Endothelial cell of umbilical vein (primary cell): ENCODE measurements around the gene CERS2. TPM values are rescaled to one million over a fixed set of nuclear protein-coding genes. Genes with fewer than 3 reads are reported as not detected.

Source experiments
- BruUV-seq: library from RNA; stranded (reverse); fragments of 400-500 nt; replicated peaks from 2 replicates; lab custom pipeline; 2021; lab: Mats Ljungman, UMichigan
- CTCF ChIA-PET: fragments of 300-600, 350-600 bp; sonication (Branson Sonifier 250); formaldehyde crosslinking; loops from one replicate; lab custom pipeline; 2021; ENCODE audit warnings: antibody characterized with exemption, inconsistent platforms; lab: Charles Lee
- POLR2A ChIA-PET: fragments of 300-600, 350-600 bp; sonication (Branson Sonifier 250); formaldehyde crosslinking; loops from one replicate; lab custom pipeline; 2021; ENCODE audit warnings: antibody characterized with exemption, inconsistent platforms; lab: Charles Lee
- DNase-seq: peaks from one replicate; pipeline ENCODE4 v3.0.0-alpha.2; 2011; ENCODE audit warnings: low read depth, low spot score
- FAIRE-seq: peaks from 2 replicates; lab custom pipeline; 2011; peaks lifted over from hg19 to GRCh38; lab: Jason Lieb, UNC
- H2AFZ ChIP-seq: 2 replicates; pipeline ENCODE4 v1.6.0; 2012; ENCODE audit warnings: low read depth, low read length, control low read depth, inconsistent platforms
- H3K27ac ChIP-seq: 2 replicates; pipeline ENCODE4 v1.5.1; 2011; ENCODE audit warnings: low read depth, mild to moderate bottlenecking, control low read depth, low read length, moderate library complexity; ENCODE audit not compliant: insufficient read depth
- H3K27me3 ChIP-seq, 2 experiments: 2 replicates each; pipeline versions ENCODE4 v1.6.0 to v1.6.1; 2011; ENCODE audit warnings: low read length in 2 of 2, mixed read lengths in 1 of 2; ENCODE audit not compliant: control insufficient read depth in 2 of 2, insufficient read depth in 2 of 2
- H3K36me3 ChIP-seq, 2 experiments: 2 replicates in 1 of 2; 3 replicates in 1 of 2; pipeline ENCODE4 v1.5.1; 2011; ENCODE audit warnings: low read length in 2 of 2, mild to moderate bottlenecking in 1 of 2, moderate library complexity in 1 of 2; ENCODE audit not compliant: control insufficient read depth in 2 of 2, insufficient read depth in 2 of 2; ENCODE audit errors: extremely low read depth in 1 of 2
- H3K4me1 ChIP-seq: 3 replicates; pipeline ENCODE4 v1.5.1; 2011; ENCODE audit warnings: mild to moderate bottlenecking, low read length; ENCODE audit not compliant: control insufficient read depth, insufficient read depth; ENCODE audit errors: extremely low read depth
- H3K4me2 ChIP-seq: 2 replicates; pipeline ENCODE4 v1.6.1; 2011; ENCODE audit warnings: low read length, control low read depth, mixed read lengths; ENCODE audit not compliant: insufficient read depth
- H3K4me3 ChIP-seq, 3 experiments: fragments of 200-600 bp in 1 of 3; sonication (generic), shearing (Covaris generic) in 1 of 3; replicated peaks in 1 of 3; 2 replicates each; pipeline ENCODE4 v1.5.1; 2011 to 2016; ENCODE audit warnings: control low read depth in 3 of 3, low read length in 3 of 3, mild to moderate bottlenecking in 2 of 3, inconsistent platforms in 1 of 3, low read depth in 1 of 3, moderate library complexity in 1 of 3; ENCODE audit not compliant: insufficient read depth in 1 of 3
- H3K79me2 ChIP-seq: 2 replicates; pipeline ENCODE4 v1.6.0; 2012; ENCODE audit warnings: low read length, inconsistent platforms; ENCODE audit not compliant: control insufficient read depth, insufficient read depth
- H3K9ac ChIP-seq: replicated peaks from 2 replicates; pipeline ENCODE3; 2011; ENCODE audit warnings: low read length, control low read depth; ENCODE audit not compliant: insufficient read depth; ENCODE audit errors: extremely low read depth
- H3K9me1 ChIP-seq: replicated peaks from 3 replicates; pipeline ENCODE4 v1.6.0; 2011; ENCODE audit warnings: mild to moderate bottlenecking, low read length; ENCODE audit not compliant: control insufficient read depth, insufficient read depth; ENCODE audit errors: extremely low read depth
- H3K9me3 ChIP-seq: replicated peaks from 2 replicates; pipeline ENCODE4 v1.5.1; 2012; ENCODE audit warnings: low read length, inconsistent platforms; ENCODE audit not compliant: control insufficient read depth, insufficient read depth
- H4K20me1 ChIP-seq: replicated peaks from 2 replicates; pipeline ENCODE3; 2011; ENCODE audit warnings: mild to moderate bottlenecking, low read length; ENCODE audit not compliant: control insufficient read depth, insufficient read depth; ENCODE audit errors: extremely low read depth
- CTCF ChIP-seq, 2 donors: IDR thresholded peaks; 1 replicate in 1 of 2; 2 replicates in 1 of 2; pipeline ENCODE4 v1.5.1; 2011; ENCODE audit warnings: low read length in 2 of 2, mild to moderate bottlenecking in 2 of 2, moderate library complexity in 2 of 2, control low read depth in 1 of 2, inconsistent platforms in 1 of 2, low read depth in 1 of 2; ENCODE audit not compliant: insufficient read depth in 1 of 2; ENCODE audit errors: extremely low read depth in 1 of 2
- EZH2 ChIP-seq: IDR thresholded peaks from 2 replicates; pipeline ENCODE4 v1.6.1; 2012; ENCODE audit warnings: borderline replicate concordance, low read depth, mild to moderate bottlenecking, moderate library complexity, low read length, inconsistent platforms; ENCODE audit not compliant: severe bottlenecking
- FOS ChIP-seq: IDR thresholded peaks from 2 replicates; pipeline ENCODE4 v1.6.1; 2011; ENCODE audit warnings: mild to moderate bottlenecking, low read length, moderate library complexity, borderline replicate concordance; ENCODE audit not compliant: insufficient read depth
- GATA2 ChIP-seq: IDR thresholded peaks from 2 replicates; pipeline ENCODE4 v1.7.0; 2011; ENCODE audit warnings: low read depth, mild to moderate bottlenecking, moderate library complexity, mixed read lengths, low read length; ENCODE audit not compliant: insufficient read length, insufficient read depth
- JUN ChIP-seq: IDR thresholded peaks from 2 replicates; pipeline ENCODE4 v1.6.1; 2011; ENCODE audit warnings: borderline replicate concordance, low read depth; ENCODE audit not compliant: insufficient read length, insufficient read depth
- MAX ChIP-seq: IDR thresholded peaks from 2 replicates; pipeline ENCODE4 v1.6.1; 2011; ENCODE audit not compliant: insufficient read depth, insufficient read length
- MYC ChIP-seq: IDR thresholded peaks from one replicate; pipeline ENCODE4 v1.6.1; 2011; ENCODE audit warnings: mild to moderate bottlenecking, low read depth, low read length
- POLR2A ChIP-seq: IDR thresholded peaks from 2 replicates; pipeline ENCODE4 v1.6.1; 2012; ENCODE audit warnings: low read depth, mild to moderate bottlenecking, control low read depth, low read length
- POLR2AphosphoS5 ChIP-seq: IDR thresholded peaks from 2 replicates; pipeline ENCODE4 v1.6.1; 2012; ENCODE audit warnings: low read depth, mild to moderate bottlenecking, control low read depth, low read length, moderate library complexity; ENCODE audit not compliant: insufficient read depth
- dilution Hi-C: fragments of 300-500 bp; cut with MboI; formaldehyde crosslinking; loops from one replicate; pipeline ENCODE4 v1.15.0; 2019; ENCODE audit warnings: low sequenced_read_pairs; ENCODE audit not compliant: extremely low pct_ligation_motif_present
- intact Hi-C: fragments of 100-400 bp; cut with micrococcal nuclease; formaldehyde crosslinking; loops from one replicate; pipeline ENCODE4 v1.10.0; 2022
- polyA plus RNA-seq, 4 experiments: library from polyadenylated mRNA; depleted of rRNA in 3 of 4; stranded (reverse) in 3 of 4; unstranded in 1 of 4; fragments of >200 nt; gene quantifications; 2 replicates each; pipeline versions ENCODE4 v1.2.1 to v1.2.3, GENCODE V29; 2011 to 2012; ENCODE audit warnings: missing spikeins in 1 of 4
- total RNA-seq: library from RNA; stranded (reverse); gene quantifications from 2 replicates; pipeline ENCODE4 v1.2.3, GENCODE V29; 2021

Gene CERS2
- total and polyA plus RNA-seq, 2 donors (not counting 3 experiments of a cell fraction or from before 2014, with no cell fraction given), result 143 to 155 TPM

- no peaks in the 10 kb centered on the region for H3K9me1 ChIP-seq
- intact Hi-C loops (no loop called here), dilution Hi-C loops (no loop called here)
- no peaks in the 10 kb centered on the region for H3K27me3 ChIP-seq
- CTCF ChIA-PET, result interaction anchor here (0.7 to 1.6 kb wide), 2 partner anchors 17 to 35 kb away, joined by 3 to 5 read pairs; partner anchors contain the start of gene C1orf56
- H3K4me1 ChIP-seq, result peaks cover 8% of the 10 kb centered on the region
- H3K9ac ChIP-seq, result no peak overlapping the region
- H3K36me3 ChIP-seq, result no peaks in the 10 kb centered on the region
- H3K4me3 ChIP-seq, result no peak overlapping the region
- BruUV-seq, result no TSS peak
- H2AFZ ChIP-seq, result no peak overlapping the region
- FAIRE-seq (no peak), DNase-seq (no peak)
- TF ChIP-seq GATA2 (no peak), FOS (no peak), CTCF (IDR thresholded peaks at IDR 0.05; ENCODE audit: extremely low read depth in 1 of 2, insufficient read depth in 1 of 2, low read depth in 1 of 2, low read length in 2 of 2) (no peak), MYC (no peak), EZH2 (no peak), JUN (no peak), MAX (no peak), POLR2A (no peak), POLR2AphosphoS5 (no peak)
- H4K20me1 ChIP-seq, result no peaks in the 10 kb centered on the region
- no peaks in the 10 kb centered on the region for H3K79me2 ChIP-seq
- no peak overlapping the region for H3K4me2 ChIP-seq
- no peaks in the 10 kb centered on the region for H3K9me3 ChIP-seq
- H3K27ac ChIP-seq, result no peak overlapping the region
- POLR2A ChIA-PET, result no interaction called here
Measured at GRCh38 chr1:151012684-151013471, 38.2 kb upstream of the CERS2 start.
